ENCODE data around the gene CCBE1. TPM values are rescaled to one million over a fixed set of nuclear protein-coding genes. Genes with fewer than 3 reads are reported as not detected.

CCBE1 gene
- total RNA-seq, 1 donor from 2014 or later: 4.1 TPM

DNA sequence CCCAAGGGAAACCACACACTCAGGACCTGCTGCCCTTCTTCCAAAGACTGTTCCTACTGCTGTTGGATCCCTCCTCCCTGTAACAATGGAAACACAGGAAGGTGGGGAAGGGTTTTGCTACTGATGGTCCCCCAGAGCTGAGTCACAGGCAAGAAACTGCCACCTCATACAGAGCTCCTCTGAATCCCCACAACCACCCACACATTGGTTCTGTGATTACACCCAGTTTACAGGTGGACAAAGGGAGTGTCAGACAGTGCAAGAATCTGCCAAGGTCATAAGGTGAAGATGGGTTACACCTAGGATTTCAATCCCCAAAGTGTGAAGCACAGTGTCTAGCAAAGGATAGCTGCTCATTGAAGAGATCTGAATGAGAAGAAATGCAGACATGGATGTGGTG lies 196.5 kb downstream of the CCBE1 start:
- H3K9ac ChIP-seq (ENCODE audit: low read length): no peak overlapping the region
- H3K36me3 Mint-ChIP-seq (ENCODE audit: low read depth, unreplicated experiment): peaks cover 2% of the 10 kb centered on the region
- no peaks in the 10 kb centered on the region for H3K36me3 ChIP-seq (ENCODE audit: insufficient read depth, low read length)
- no peaks in the 10 kb centered on the region for H3K27me3 ChIP-seq (ENCODE audit: insufficient read depth, low read length)
- no peak overlapping the region for H3K27ac ChIP-seq (ENCODE audit: low read depth, low read length)
- no peak overlapping the region for H2AFZ ChIP-seq (ENCODE audit: low read depth, low read length)
- H3K4me3 Mint-ChIP-seq (ENCODE audit: unreplicated experiment): no peak overlapping the region
- no peak for FAIRE-seq
- no peak for DNase-seq (ENCODE audit: low read depth)
- H3K79me2 ChIP-seq (ENCODE audit: insufficient read depth, low read length): no peaks in the 10 kb centered on the region
- peaks cover 11% of the 10 kb centered on the region for H3K27me3 Mint-ChIP-seq (ENCODE audit: low read depth, unreplicated experiment)
- TF ChIP-seq, protein P1, sequence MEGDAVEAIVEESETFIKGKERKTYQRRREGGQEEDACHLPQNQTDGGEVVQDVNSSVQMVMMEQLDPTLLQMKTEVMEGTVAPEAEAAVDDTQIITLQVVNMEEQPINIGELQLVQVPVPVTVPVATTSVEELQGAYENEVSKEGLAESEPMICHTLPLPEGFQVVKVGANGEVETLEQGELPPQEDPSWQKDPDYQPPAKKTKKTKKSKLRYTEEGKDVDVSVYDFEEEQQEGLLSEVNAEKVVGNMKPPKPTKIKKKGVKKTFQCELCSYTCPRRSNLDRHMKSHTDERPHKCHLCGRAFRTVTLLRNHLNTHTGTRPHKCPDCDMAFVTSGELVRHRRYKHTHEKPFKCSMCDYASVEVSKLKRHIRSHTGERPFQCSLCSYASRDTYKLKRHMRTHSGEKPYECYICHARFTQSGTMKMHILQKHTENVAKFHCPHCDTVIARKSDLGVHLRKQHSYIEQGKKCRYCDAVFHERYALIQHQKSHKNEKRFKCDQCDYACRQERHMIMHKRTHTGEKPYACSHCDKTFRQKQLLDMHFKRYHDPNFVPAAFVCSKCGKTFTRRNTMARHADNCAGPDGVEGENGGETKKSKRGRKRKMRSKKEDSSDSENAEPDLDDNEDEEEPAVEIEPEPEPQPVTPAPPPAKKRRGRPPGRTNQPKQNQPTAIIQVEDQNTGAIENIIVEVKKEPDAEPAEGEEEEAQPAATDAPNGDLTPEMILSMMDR (IDR thresholded peaks at IDR 0.05; ENCODE audit: insufficient read depth, low read depth, low read length): no peak
- TF ChIP-seq EZH2 (IDR thresholded peaks at IDR 0.05; ENCODE audit: insufficient read depth, low read length): no peak
- H3K9me3 ChIP-seq (ENCODE audit: insufficient read depth, low read depth, low read length): no peaks in the 10 kb centered on the region
- H3K4me3 ChIP-seq (ENCODE audit: insufficient read depth, low read depth, low read length): no peak overlapping the region
- H3K9me3 Mint-ChIP-seq (ENCODE audit: unreplicated experiment): peaks cover 4% of the 10 kb centered on the region
- H4K20me1 ChIP-seq (ENCODE audit: insufficient read depth, low read length): peaks cover 3% of the 10 kb centered on the region
- H3K4me1 Mint-ChIP-seq (ENCODE audit: low read depth, unreplicated experiment): peaks cover 4% of the 10 kb centered on the region
- no peak overlapping the region for H3K4me2 ChIP-seq (ENCODE audit: low read length)
- no peak overlapping the region for H3K27ac Mint-ChIP-seq (ENCODE audit: unreplicated experiment)
- peaks cover 24% of the 10 kb centered on the region for H3K4me1 ChIP-seq (ENCODE audit: insufficient read depth, low read length)

DNA sequence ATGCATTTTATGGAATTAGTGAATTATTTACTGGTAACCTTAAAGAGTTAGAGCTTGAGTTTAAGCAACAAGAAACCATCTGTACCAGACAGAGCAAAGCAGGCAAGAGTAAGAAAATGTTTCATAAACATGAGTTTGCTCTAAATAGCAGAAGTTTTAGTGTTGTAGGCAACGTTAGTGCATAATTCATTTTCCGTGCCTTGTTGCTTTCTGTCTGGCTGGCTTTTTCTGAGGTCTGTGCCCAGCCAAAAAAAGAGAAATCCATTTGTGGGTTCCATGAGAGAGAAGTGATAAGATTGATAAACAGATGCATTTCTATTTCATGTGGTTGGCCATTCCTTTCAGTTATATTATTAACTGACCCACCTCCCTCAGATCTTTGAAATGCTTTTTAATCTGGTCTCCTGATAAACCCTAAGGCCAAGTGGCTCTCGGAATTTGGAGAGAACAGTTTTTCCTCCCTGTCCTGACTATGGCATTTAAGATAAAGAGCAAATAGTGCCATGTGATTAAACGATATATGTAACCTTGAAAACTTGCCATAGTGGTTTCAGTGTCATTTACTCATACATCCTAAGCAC lies 198.6 kb downstream of the CCBE1 start:
- Mint-ChIP-seq H3K9me3 (ENCODE audit: unreplicated experiment) (peaks cover 8% of the 10 kb centered on the region), H3K4me1 (ENCODE audit: low read depth, unreplicated experiment) (peaks cover 4% of the 10 kb centered on the region), H3K36me3 (ENCODE audit: low read depth, unreplicated experiment) (peaks cover 2% of the 10 kb centered on the region), H3K27ac (ENCODE audit: unreplicated experiment) (no peak overlapping the region), H3K4me3 (ENCODE audit: unreplicated experiment) (no peak overlapping the region), H3K27me3 (ENCODE audit: low read depth, unreplicated experiment) (peaks cover 14% of the 10 kb centered on the region)
- Histone ChIP-seq H3K27ac (ENCODE audit: low read depth, low read length) (no peak overlapping the region), H4K20me1 (ENCODE audit: insufficient read depth, low read length) (peaks cover 3% of the 10 kb centered on the region), H3K27me3 (ENCODE audit: insufficient read depth, low read length) (no peaks in the 10 kb centered on the region), H3K4me3 (ENCODE audit: insufficient read depth, low read depth, low read length) (no peak overlapping the region), H2AFZ (ENCODE audit: low read depth, low read length) (no peak overlapping the region), H3K36me3 (ENCODE audit: insufficient read depth, low read length) (no peaks in the 10 kb centered on the region), H3K9me3 (ENCODE audit: insufficient read depth, low read depth, low read length) (no peaks in the 10 kb centered on the region), H3K79me2 (ENCODE audit: insufficient read depth, low read length) (no peaks in the 10 kb centered on the region), H3K4me2 (ENCODE audit: low read length) (no peak overlapping the region), H3K9ac (ENCODE audit: low read length) (no peak overlapping the region), H3K4me1 (ENCODE audit: insufficient read depth, low read length) (peaks cover 21% of the 10 kb centered on the region)
- DNase-seq (ENCODE audit: low read depth) (no peak), FAIRE-seq (peak; percentile 17)
- TF ChIP-seq, protein P1 (IDR thresholded peaks at IDR 0.05; ENCODE audit: insufficient read depth, low read depth, low read length): no peak
- no peak for TF ChIP-seq EZH2 (IDR thresholded peaks at IDR 0.05; ENCODE audit: insufficient read depth, low read length)

DNA sequence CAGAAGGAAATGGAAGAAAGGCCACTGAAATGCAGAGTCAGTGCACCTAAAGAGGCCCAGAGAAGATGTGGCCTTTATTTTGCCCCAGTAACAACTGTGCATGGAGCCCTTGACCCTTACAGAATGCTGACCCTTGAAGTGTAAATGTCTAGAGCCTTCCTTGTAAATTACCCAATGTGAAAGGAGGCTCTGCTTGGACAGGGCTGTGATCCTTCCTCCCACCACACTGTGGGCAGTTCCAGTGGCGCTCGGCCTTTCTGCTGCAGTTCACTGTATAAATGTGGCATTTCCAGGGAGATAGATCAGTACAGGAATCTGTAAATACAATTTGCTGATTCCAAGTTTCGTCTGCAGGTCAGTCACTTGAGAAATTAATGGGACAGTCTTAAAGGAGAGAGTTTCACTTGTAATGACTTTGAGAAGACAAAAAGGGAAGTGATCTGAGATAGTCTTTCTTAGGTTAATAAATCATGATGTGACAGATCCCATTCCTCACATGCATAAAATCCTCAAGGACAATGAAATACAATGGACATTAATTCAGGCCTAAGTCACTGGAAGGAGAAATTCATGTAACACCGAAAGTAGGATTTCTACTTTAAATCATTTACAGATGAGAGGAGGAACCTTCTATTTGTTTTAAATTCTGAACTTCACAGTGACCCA lies 204.3 kb downstream of the CCBE1 start:
- H3K9me3 ChIP-seq (ENCODE audit: insufficient read depth, low read depth, low read length): no peaks in the 10 kb centered on the region
- H3K4me1 ChIP-seq (ENCODE audit: insufficient read depth, low read length): no peaks in the 10 kb centered on the region
- no peaks in the 10 kb centered on the region for H3K79me2 ChIP-seq (ENCODE audit: insufficient read depth, low read length)
- H3K9ac ChIP-seq (ENCODE audit: low read length): no peak overlapping the region
- H4K20me1 ChIP-seq (ENCODE audit: insufficient read depth, low read length): no peaks in the 10 kb centered on the region
- no peak for FAIRE-seq
- Mint-ChIP-seq H3K36me3 (ENCODE audit: low read depth, unreplicated experiment) (no peaks in the 10 kb centered on the region), H3K4me1 (ENCODE audit: low read depth, unreplicated experiment) (no peaks in the 10 kb centered on the region), H3K27ac (ENCODE audit: unreplicated experiment) (no peak overlapping the region), H3K27me3 (ENCODE audit: low read depth, unreplicated experiment) (peaks cover 13% of the 10 kb centered on the region), H3K4me3 (ENCODE audit: unreplicated experiment) (no peak overlapping the region), H3K9me3 (ENCODE audit: unreplicated experiment) (peaks cover 6% of the 10 kb centered on the region)
- no peak for DNase-seq (ENCODE audit: low read depth)
- no peak overlapping the region for H3K4me3 ChIP-seq (ENCODE audit: insufficient read depth, low read depth, low read length)
- H3K36me3 ChIP-seq (ENCODE audit: insufficient read depth, low read length): no peaks in the 10 kb centered on the region
- TF ChIP-seq, protein P1 (IDR thresholded peaks at IDR 0.05; ENCODE audit: insufficient read depth, low read depth, low read length): no peak
- TF ChIP-seq EZH2 (IDR thresholded peaks at IDR 0.05; ENCODE audit: insufficient read depth, low read length): no peak
- no peak overlapping the region for H3K4me2 ChIP-seq (ENCODE audit: low read length)
- no peak overlapping the region for H2AFZ ChIP-seq (ENCODE audit: low read depth, low read length)
- H3K27ac ChIP-seq (ENCODE audit: low read depth, low read length): no peak overlapping the region
- H3K27me3 ChIP-seq (ENCODE audit: insufficient read depth, low read length): no peaks in the 10 kb centered on the region
